AG08396 (cell line): ENCODE results near the gene PTEN.

Experiments used
- DNase-seq: peaks from one replicate; pipeline ENCODE4 v3.0.0; 2012; ENCODE audit warnings: low spot score, mixed read lengths

The PTEN gene

GRCh38 chr10:87921931-87922688 is 58.7 kb downstream of the PTEN start:
- DNase-seq = no peak

- no peak for DNase-seq
Observed at GRCh38 chr10:87923233-87923632, 59.8 kb downstream of the PTEN start.

GRCh38 chr10:87925570-87925969 is 62.1 kb downstream of the PTEN start:
- no peak for DNase-seq

- DNase-seq = no peak
Observed at GRCh38 chr10:87927091-87927490, 63.7 kb downstream of the PTEN start.

GRCh38 chr10:87928996-87929395 is 65.6 kb downstream of the PTEN start:
- no peak for DNase-seq

GRCh38 chr10:87930141-87930540 is 66.7 kb downstream of the PTEN start:
- DNase-seq = no peak

- no peak for DNase-seq
Observed at GRCh38 chr10:87930934-87931835, 67.8 kb downstream of the PTEN start.

GRCh38 chr10:87931836-87932230 is 68.4 kb downstream of the PTEN start:
- DNase-seq = no peak

- no peak for DNase-seq
Observed at GRCh38 chr10:87935290-87936141, 72.1 kb downstream of the PTEN start.

GRCh38 chr10:87940210-87940609 is 76.8 kb downstream of the PTEN start:
- DNase-seq = no peak

- no peak for DNase-seq
Observed at GRCh38 chr10:87942884-87943527, 79.6 kb downstream of the PTEN start.

- no peak for DNase-seq
Observed at GRCh38 chr10:87945984-87946383, 82.6 kb downstream of the PTEN start.

- DNase-seq = no peak
Observed at GRCh38 chr10:87952612-87953011, 89.2 kb downstream of the PTEN start.

- no peak for DNase-seq
Observed at GRCh38 chr10:87956055-87956454, 92.6 kb downstream of the PTEN start.

- DNase-seq = no peak
Observed at GRCh38 chr10:87957702-87958101, 94.3 kb downstream of the PTEN start.

GRCh38 chr10:87960230-87960629 is 96.8 kb downstream of the PTEN start:
- no peak for DNase-seq

GRCh38 chr10:87961314-87961713 is 97.9 kb downstream of the PTEN start:
- DNase-seq = peak; percentile 9

- DNase-seq = no peak
Observed at GRCh38 chr10:87966459-87966858, 103.0 kb downstream of the PTEN start.

GRCh38 chr10:87973635-87974034 is 110.2 kb downstream of the PTEN start:
- peak; percentile 7 for DNase-seq

GRCh38 chr10:87974130-87974529 is 110.7 kb downstream of the PTEN start:
- no peak for DNase-seq

GRCh38 chr10:87974769-87975168 is 111.3 kb downstream of the PTEN start:
- DNase-seq = no peak
